GM12874 (cell line): Measurements from ENCODE around the gene DNAH12.

Experiments
- CTCF ChIP-seq: IDR thresholded peaks from 2 replicates; pipeline ENCODE4 v1.5.1; 2011; ENCODE audit warnings: low read depth, mild to moderate bottlenecking, control low read depth, low read length, moderate library complexity; ENCODE audit not compliant: insufficient read depth

DNAH12 gene

GRCh38 chr3:57350271-57350670, 193.9 kb downstream of the DNAH12 start:
- TF ChIP-seq CTCF: no peak

GRCh38 chr3:57335283-57335938, 208.7 kb downstream of the DNAH12 start:
- TF ChIP-seq CTCF: no peak

- no peak for TF ChIP-seq CTCF
Observed at GRCh38 chr3:57331078-57331610, 213.0 kb downstream of the DNAH12 start.

GRCh38 chr3:57314204-57314603, 229.9 kb downstream of the DNAH12 start:
- TF ChIP-seq CTCF: no peak

DNA sequence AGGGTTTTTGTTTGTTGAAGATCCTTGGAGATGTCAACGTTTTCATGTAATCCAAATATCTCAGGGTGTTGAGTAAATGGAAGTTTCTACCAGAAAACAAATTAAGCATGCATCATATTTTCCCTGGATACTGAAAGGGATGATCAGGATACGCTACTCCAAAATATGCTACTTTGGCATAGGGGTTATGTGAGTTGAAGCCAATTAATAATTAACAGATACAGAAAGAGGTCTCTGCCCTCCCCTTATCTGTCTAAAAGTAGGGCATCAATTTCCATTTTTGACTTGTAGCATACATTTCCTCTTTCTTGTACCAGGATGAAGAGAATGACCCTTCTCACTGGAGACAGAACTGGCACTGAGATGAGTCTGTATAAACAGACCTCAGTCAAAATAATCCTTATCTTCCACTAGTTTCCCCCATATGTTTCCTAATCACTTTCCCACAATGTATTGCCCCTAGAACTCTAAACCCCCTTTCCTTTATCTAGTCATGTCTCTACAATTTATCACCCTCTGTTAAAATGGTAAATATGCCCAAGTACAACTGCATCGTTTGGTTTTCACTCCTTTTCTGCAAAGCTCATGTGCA, 234.3 kb downstream of the DNAH12 start:
- TF ChIP-seq CTCF: no peak

DNA sequence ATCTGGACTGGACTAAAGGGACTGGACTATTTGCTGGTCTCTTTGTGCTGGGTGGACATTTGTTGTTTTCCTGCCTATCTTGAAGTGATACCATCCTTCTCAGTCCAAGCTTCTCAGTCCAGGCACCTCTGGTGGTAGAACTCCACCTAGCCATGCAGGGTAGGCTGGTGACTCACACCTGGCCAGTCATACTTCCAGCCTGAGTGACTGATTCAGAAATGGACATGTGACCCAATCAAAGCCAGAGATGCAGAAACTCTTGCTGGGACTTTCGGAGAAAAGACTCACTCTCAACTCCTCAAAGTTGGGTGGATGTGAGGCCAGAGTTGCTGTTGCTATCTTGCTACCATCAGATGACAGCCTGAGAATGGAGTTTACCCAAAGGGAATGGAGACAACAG, 246.1 kb downstream of the DNAH12 start:
- TF ChIP-seq CTCF: no peak

DNA sequence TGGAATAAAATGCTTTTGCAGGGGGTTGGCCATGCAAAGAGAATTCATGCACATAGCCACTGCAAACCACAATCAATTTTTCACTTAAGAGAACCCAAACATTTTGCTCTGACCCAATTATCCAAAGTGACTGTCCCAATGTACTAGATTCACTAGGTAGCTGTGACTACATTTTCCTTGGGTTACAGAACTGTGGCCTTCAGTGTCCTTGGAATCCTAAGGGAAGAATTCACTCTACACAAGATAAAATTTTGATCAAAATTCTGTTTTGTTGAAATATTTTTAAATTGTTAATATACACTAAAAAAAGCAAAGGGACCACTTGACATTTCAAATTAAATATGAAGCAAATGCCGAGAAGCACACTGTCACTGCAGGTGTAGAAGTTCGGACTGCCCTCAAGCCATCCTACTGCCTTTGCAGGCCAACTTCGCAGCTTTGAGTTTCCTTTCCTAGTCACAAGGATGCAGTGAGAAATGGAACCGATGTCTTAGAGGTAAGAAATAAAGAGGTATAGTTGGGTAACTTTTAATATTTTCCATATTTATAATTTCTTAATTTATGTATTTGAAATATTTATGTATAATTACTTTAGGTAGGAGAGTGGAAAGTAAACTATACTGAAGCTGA, 251.1 kb downstream of the DNAH12 start:
- TF ChIP-seq CTCF: no peak
